VCaP (cell line): ENCODE data around the gene ATP6V1F.

Experiments
- H3K27ac ChIP-seq: fragments of 450-650 bp; 2 replicates; pipeline ENCODE4 v1.5.1; 2017
- CTCF ChIP-seq: fragments of 450-650 bp; conservative IDR thresholded peaks from 2 replicates; pipeline ENCODE4 v1.5.1; 2017; ENCODE audit warnings: mild to moderate bottlenecking, moderate library complexity

ATP6V1F gene

GRCh38 chr7:128827248-128827958 lies 35.3 kb upstream of the ATP6V1F start:
- no peak for TF ChIP-seq CTCF
- H3K27ac ChIP-seq: no peak overlapping the region

- no peak for TF ChIP-seq CTCF
- no peak overlapping the region for H3K27ac ChIP-seq
Observed at GRCh38 chr7:128827971-128828711, 34.5 kb upstream of the ATP6V1F start.

- no peak for TF ChIP-seq CTCF
- peak overlapping the region; percentile 57; the same call in 1 of the 2 replicates for H3K27ac ChIP-seq
Observed at GRCh38 chr7:128829391-128830166, 33.1 kb upstream of the ATP6V1F start.

GRCh38 chr7:128830231-128831177 lies 32.2 kb upstream of the ATP6V1F start, which contains the start of gene FLNC:
FLNC (plus strand) TSS chr7:128830406; CDS start chr7:128830638, 232 bp downstream.
- peak within 1 kb of the TSS; percentile 57; the same call in 1 of the 2 replicates for H3K27ac ChIP-seq
- no peak for TF ChIP-seq CTCF

GRCh38 chr7:128831178-128831993 lies 31.3 kb upstream of the ATP6V1F start:
- no peak for TF ChIP-seq CTCF

More at GRCh38 chr7:128831178-128831993, 31.3 kb upstream of the ATP6V1F start:
- no peak overlapping the region for H3K27ac ChIP-seq
